Renal cortex interstitium (tissue), 11 donors: Measurements from ENCODE around the gene ZC3H7B. TPM values are rescaled to one million over a fixed set of nuclear protein-coding genes. Genes with fewer than 3 reads are reported as not detected.

Experiments used
- DNase-seq, 11 donors: peaks; one replicate each; pipeline ENCODE4 v3.0.0-alpha.2; 2013; ENCODE audit warnings: low read depth in 9 of 11, low spot score in 4 of 11; ENCODE audit errors: extremely low read depth in 1 of 11
- polyA plus RNA-seq, 3 donors: library from polyadenylated mRNA; unstranded; fragments of 120-200 nt; gene quantifications; one replicate each; pipeline ENCODE4 v1.2.1, GENCODE V29; 2013; ENCODE audit not compliant: insufficient read length in 3 of 3

Gene ZC3H7B
- polyA plus RNA-seq, 3 donors, result 71.3 to 99.4 (median 94.7) TPM

DNA sequence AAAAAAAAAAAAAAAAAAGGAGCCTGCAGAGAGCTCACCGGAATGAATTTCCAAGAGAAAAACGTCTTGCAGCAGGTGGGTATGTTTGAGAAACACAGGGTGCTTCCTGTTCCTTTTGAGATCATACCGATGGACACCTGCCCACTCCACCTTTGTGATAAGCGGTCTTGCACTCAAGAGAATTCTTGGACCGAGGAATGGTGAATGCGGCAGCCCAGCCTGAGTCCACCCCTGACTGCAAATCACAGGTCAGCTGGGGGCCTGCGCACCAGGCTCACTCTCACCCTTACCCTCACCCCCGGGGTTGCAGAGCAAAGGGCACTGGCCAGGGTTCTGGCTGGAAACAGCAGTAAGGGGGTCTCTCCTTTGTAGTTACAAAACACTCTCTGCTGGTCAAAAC lies 63.6 kb downstream of the ZC3H7B start:
- DNase-seq, result no peak

DNA sequence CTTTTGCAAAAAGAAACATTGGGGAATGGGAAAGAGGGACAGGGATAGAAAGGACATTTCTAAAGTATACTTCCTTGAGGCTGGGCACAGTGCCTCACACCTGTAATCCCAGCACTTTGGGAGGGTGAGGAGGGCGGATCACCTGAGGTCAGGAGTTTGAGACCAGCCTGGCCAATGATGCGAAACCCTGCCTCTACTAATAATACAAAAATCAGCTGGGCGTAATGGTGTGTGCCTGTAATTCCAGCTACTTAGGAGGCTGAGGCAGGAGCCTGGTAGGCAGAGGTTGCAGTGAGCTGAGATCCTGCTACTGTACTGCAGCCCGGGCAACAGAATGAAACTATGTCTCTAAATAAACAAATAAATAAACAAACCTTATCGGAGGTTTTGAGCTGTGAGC lies 64.1 kb downstream of the ZC3H7B start:
- no peak for DNase-seq

DNA sequence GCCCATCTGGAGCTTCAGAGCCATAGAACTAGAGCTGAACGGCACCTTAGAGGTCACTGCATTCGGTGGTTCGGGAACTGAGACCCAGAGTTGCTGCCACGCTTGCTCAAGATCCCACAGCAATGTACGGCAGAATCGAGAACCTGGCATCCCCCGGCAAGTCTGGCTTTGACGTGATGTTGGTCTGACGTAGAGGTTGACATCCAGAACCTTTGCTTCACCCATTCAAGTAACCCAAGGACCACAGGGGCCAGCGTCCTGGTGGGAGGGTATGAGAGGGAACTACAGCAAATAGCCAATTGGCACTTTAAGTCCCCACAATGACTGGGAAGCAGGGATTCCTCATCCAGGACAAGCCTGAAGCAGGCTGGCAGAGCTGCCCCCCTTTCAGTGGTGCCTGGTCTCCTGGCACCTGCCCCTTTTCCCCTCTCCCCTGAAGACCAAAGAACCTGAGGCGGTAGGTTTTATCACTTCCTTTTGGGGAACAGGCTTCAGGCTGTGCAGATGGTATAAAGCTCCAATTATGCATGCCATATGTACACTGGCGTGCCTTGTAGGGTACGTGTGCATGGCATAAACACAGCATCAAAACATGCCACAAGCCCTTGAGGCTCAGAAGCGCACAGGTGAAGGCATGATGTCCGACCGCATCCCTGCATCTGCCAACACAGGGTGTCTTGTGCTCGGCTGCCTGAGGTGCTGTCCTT lies 65.2 kb downstream of the ZC3H7B start:
- no peak for DNase-seq

- peak; percentile 73 to 93 (median 89) for DNase-seq
These were observed 65.8 kb downstream of the ZC3H7B start for GRCh38 chr22:41367039-41367679.

- DNase-seq, result no peak
These were observed 66.6 kb downstream of the ZC3H7B start for GRCh38 chr22:41367680-41368542.

DNA sequence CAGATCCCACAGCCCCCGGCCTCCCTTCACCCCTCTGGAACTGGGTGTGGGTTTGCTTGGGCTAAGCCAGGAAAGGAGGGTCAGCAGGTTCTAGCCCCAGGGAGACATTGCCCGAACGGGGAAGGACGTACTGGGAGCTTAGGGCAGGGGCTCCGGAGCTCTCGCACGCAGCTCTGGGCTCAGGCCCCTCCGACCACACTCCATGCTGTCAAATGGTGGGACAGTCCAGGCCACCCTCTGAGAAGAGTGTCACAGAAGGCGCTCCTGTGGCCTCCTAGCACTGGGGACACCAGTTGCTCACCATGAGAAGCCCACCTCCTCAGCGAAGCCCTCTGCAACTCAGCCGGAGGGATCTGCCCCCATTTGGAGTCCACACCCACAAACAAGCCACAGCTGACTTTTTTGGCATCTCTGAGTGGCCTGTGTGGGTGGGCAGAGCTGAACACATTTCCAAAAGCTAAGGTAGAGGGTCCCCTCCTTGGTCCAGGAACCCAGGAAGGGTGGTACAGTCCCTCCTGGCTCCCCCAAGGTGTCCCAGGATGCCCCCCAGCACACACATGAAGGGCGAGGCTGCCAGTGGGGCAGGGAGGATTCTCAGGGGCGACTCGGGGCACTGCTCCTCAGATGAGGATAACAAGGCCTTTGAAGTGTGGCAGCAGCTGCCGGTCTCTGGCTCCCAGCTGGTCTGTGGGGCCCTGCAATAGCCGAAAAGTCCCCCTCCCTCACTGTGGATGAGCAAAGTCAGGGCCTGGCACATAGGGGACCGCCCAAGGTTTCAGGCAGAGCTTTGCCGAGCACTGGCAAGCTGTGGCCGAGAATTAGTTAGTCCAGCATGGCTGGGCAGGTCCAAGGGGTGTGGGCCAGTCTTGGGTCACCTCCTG lies 67.5 kb downstream of the ZC3H7B start:
- DNase-seq, result no peak

GRCh38 chr22:41369424-41369745 lies 68.1 kb downstream of the ZC3H7B start:
- no peak for DNase-seq

DNA sequence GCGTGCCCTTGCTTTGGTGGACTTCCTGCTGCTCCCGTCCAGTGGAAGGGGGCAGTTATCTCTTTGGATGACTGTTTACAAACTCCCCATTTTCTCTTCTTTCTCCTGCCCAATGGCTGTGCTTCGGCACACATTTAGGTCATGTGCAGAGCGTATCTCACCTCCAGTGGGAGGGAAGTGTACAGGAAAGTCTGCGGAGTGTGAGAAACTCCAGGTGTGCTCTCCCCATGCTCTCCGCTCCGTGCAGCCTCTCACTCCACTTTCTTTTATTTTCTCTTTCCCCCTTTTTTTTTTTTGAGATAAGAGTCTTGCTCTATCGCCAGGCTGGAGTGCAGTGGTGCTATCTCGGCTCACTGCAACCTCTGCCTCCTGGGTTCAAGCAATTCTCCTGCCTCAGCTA lies 68.5 kb downstream of the ZC3H7B start:
- DNase-seq, result no peak

DNA sequence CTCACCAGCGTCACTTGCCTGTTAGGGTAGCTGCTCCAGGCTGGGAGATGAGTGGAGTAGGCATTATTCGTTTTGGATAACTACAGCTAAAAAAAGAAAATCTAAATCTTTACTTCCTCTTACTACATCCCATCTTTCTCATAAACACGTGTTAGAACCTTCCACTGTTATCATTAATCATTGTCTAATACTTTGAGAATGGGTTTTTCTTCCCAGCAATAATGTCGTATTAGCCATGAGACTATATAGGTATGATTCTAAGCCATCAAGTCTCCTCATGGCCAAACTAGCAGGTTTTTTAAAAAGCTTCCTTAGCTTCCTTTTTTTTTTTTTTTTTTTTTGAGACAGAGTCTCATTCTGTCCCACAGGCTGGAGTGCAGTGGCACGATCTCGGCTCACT lies 76.5 kb downstream of the ZC3H7B start:
- DNase-seq, result no peak

GRCh38 chr22:41380993-41381328 lies 79.6 kb downstream of the ZC3H7B start:
- peak in 4 of 11 donors; percentile 51 to 74 (median 64) for DNase-seq

GRCh38 chr22:41381329-41382097 lies 80.2 kb downstream of the ZC3H7B start, which contains the start of gene TEF:
Gene TEF (plus strand): TSS chr22:41381942. CDS start chr22:41382045, 103 bp downstream.
- peak; percentile 92 to 98 (median 98) for DNase-seq

DNA sequence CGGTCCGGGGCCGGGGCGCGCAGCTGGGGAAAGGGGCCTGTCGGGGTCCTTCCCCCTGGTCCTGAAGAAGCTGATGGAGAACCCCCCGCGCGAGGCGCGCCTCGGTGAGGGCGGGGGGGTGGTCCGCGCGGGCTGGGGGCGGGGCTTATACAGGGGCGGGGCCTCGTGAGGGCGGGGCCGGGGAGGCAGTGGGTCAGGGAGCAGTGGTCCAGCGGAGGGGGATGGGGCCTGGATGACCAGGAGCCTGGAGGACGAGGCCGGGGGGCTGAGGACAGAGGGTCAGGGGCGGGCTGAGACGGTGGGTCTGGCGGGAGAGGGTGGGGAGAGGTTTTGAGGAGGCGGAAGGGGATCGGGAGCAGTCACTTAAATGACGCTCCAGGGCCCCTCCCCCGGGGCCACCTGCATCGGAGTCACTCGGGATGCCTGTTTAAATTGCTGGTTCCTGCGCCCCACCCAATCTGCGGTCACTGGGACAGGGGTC lies 80.8 kb downstream of the ZC3H7B start:
- no peak for DNase-seq

- no peak for DNase-seq
These were observed 81.3 kb downstream of the ZC3H7B start for GRCh38 chr22:41382610-41383009.

- DNase-seq, result no peak
These were observed 81.8 kb downstream of the ZC3H7B start for GRCh38 chr22:41383085-41383484.

- DNase-seq, result no peak
These were observed 82.8 kb downstream of the ZC3H7B start for GRCh38 chr22:41384128-41384527.

DNA sequence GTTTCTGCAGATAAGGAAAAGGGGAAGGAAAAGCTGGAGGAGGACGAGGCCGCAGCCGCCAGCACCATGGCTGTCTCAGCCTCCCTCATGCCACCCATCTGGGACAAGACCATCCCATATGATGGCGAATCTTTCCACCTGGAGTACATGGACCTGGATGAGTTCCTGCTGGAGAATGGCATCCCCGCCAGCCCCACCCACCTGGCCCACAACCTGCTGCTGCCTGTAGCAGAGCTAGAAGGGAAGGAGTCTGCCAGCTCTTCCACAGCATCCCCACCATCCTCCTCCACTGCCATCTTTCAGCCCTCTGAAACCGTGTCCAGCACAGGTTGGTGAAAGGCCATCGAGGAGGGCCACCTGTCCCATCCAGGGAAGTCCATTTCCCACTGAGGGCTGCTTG lies 86.0 kb downstream of the ZC3H7B start:
- no peak for DNase-seq

DNA sequence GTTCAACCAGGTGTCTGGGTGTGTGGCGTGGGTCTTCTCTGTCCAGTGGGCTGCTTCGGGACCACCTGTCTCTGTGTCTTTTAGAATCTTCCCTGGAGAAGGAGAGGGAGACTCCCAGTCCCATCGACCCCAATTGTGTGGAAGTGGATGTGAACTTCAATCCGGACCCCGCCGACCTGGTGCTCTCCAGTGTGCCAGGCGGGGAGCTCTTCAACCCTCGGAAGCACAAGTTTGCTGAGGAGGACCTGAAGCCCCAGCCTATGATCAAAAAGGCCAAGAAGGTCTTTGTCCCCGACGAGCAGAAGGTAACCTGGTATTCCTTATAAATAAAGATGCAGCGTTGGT lies 92.7 kb downstream of the ZC3H7B start:
- no peak for DNase-seq

GRCh38 chr22:41395531-41396240 lies 94.4 kb downstream of the ZC3H7B start:
- DNase-seq, result no peak
